SKM-1 treated with dmso at 0.1 percent for 144 hours (cell line): ENCODE data around the gene PIEZO1.
"Not testable (repeated sequence)": the region's sequence is repeated elsewhere in the genome, so short reads cannot be mapped to it uniquely, and the experiment has no call there.

Experiments
- DNase-seq: peaks from one replicate; lab custom pipeline; 2025; ENCODE audit not compliant: unreplicated experiment; lab: John Stamatoyannopoulos, UW

The PIEZO1 gene

GRCh38 chr16:88673716-88674379 lies 111.2 kb downstream of the PIEZO1 start:
- no peak for DNase-seq

- DNase-seq, result no peak
Measured at GRCh38 chr16:88672776-88673175, 112.2 kb downstream of the PIEZO1 start.

GRCh38 chr16:88671806-88672205 lies 113.2 kb downstream of the PIEZO1 start:
- DNase-seq, result no peak

GRCh38 chr16:88669980-88670379 lies 115.0 kb downstream of the PIEZO1 start:
- no peak for DNase-seq

GRCh38 chr16:88669493-88669892 lies 115.5 kb downstream of the PIEZO1 start:
- DNase-seq, result not testable (repeated sequence)

- no peak for DNase-seq
Measured at GRCh38 chr16:88667461-88667860, 117.6 kb downstream of the PIEZO1 start.

GRCh38 chr16:88665570-88665969 lies 119.5 kb downstream of the PIEZO1 start:
- DNase-seq, result no peak
